ENCODE measurements around the gene ALDH1L1. TPM values are rescaled to one million over a fixed set of nuclear protein-coding genes. Genes with fewer than 3 reads are reported as not detected.

Gene ALDH1L1
- total RNA-seq, 1 experiment from 2014 or later: 0.36 TPM

DNA sequence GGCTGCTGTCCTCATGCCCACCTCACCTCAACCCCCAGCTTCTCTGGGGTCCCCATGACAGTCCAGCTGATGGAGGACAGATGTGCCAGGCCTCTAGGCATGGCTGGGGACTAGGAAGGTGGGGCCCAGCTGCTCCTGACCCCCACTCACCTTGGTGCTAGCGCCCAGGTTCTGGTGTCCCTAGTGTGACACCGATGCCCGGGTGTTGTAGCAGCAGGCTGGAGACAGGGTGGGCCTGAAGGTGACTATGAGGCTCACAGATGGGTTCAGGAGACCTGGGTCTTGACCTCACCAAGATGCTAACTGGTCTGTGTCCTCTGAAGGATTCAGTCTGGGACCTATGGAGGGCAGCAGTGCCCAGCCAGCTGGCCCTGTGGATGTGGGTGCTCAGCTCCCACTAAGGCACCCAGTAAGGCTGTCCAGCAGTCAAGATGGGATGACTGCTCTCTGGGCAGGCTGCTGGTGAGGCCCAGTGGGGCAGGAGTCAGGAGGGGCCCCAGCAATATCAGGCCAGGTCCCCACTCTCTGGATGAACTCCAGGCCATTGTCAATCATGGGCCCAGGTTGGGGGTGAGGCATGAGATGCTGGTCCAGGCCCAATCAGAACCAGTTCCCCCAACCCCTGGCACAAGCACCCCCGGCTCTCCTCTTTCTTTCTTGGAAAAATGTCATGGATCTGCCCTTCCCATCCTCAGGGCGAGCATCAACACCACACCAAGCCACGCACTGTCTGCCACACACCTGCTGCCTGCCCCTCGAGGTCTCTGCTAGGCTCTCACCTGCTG is 33.0 kb downstream of the ALDH1L1 start:
- TF ChIP-seq, protein P1, sequence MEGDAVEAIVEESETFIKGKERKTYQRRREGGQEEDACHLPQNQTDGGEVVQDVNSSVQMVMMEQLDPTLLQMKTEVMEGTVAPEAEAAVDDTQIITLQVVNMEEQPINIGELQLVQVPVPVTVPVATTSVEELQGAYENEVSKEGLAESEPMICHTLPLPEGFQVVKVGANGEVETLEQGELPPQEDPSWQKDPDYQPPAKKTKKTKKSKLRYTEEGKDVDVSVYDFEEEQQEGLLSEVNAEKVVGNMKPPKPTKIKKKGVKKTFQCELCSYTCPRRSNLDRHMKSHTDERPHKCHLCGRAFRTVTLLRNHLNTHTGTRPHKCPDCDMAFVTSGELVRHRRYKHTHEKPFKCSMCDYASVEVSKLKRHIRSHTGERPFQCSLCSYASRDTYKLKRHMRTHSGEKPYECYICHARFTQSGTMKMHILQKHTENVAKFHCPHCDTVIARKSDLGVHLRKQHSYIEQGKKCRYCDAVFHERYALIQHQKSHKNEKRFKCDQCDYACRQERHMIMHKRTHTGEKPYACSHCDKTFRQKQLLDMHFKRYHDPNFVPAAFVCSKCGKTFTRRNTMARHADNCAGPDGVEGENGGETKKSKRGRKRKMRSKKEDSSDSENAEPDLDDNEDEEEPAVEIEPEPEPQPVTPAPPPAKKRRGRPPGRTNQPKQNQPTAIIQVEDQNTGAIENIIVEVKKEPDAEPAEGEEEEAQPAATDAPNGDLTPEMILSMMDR (IDR thresholded peaks at IDR 0.05): no peak
- TF ChIP-seq, protein P2, sequence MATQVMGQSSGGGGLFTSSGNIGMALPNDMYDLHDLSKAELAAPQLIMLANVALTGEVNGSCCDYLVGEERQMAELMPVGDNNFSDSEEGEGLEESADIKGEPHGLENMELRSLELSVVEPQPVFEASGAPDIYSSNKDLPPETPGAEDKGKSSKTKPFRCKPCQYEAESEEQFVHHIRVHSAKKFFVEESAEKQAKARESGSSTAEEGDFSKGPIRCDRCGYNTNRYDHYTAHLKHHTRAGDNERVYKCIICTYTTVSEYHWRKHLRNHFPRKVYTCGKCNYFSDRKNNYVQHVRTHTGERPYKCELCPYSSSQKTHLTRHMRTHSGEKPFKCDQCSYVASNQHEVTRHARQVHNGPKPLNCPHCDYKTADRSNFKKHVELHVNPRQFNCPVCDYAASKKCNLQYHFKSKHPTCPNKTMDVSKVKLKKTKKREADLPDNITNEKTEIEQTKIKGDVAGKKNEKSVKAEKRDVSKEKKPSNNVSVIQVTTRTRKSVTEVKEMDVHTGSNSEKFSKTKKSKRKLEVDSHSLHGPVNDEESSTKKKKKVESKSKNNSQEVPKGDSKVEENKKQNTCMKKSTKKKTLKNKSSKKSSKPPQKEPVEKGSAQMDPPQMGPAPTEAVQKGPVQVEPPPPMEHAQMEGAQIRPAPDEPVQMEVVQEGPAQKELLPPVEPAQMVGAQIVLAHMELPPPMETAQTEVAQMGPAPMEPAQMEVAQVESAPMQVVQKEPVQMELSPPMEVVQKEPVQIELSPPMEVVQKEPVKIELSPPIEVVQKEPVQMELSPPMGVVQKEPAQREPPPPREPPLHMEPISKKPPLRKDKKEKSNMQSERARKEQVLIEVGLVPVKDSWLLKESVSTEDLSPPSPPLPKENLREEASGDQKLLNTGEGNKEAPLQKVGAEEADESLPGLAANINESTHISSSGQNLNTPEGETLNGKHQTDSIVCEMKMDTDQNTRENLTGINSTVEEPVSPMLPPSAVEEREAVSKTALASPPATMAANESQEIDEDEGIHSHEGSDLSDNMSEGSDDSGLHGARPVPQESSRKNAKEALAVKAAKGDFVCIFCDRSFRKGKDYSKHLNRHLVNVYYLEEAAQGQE (IDR thresholded peaks at IDR 0.05; ENCODE audit: insufficient read depth in 1 of 2, low read depth in 2 of 2, low read length in 1 of 2): no peak
- no peak for TF ChIP-seq SIN3A (IDR thresholded peaks at IDR 0.05; ENCODE audit: borderline replicate concordance, insufficient read depth, low read depth, low read length)
- DNase-seq (ENCODE audit: low read depth, low spot score) (no peak), ATAC-seq (no peak)
- ChIA-PET CTCF (no interaction called here), POLR2A (no interaction called here)
- no peak overlapping the region for H3K4me3 ChIP-seq (ENCODE audit: low read depth in 2 of 2, low read length in 2 of 2)
- H3K9me3 ChIP-seq (ENCODE audit: control insufficient read depth, insufficient read depth, low read depth, low read length): no peaks in the 10 kb centered on the region
- H3K27me3 ChIP-seq (ENCODE audit: control insufficient read depth, insufficient read depth, low read length): peaks cover 20% of the 10 kb centered on the region
- H3K36me3 ChIP-seq (ENCODE audit: control insufficient read depth, insufficient read depth, low read length): no peaks in the 10 kb centered on the region
- in situ Hi-C loops (cut with HindIII; ENCODE audit: low pct_unique_long_range_greater_than_20kb, low sequenced_read_pairs) (no loop called here), intact Hi-C loops (cut with micrococcal nuclease; ENCODE audit: unreplicated experiment) (no loop called here)
- no peaks in the 10 kb centered on the region for H3K4me1 ChIP-seq (ENCODE audit: control insufficient read depth, insufficient read depth, low read length)
- no TSS peak for BruUV-seq (replicated peaks)
- no peak overlapping the region for H3K27ac ChIP-seq (ENCODE audit: low read length)

- no peaks in the 10 kb centered on the region for H3K36me3 ChIP-seq (ENCODE audit: control insufficient read depth, insufficient read depth, low read length)
- no peak for ATAC-seq
- BruUV-seq (replicated peaks): no TSS peak
- CTCF ChIA-PET: no interaction called here
- H3K9me3 ChIP-seq (ENCODE audit: control insufficient read depth, insufficient read depth, low read depth, low read length): no peaks in the 10 kb centered on the region
- TF ChIP-seq, protein P1 (IDR thresholded peaks at IDR 0.05): no peak
- TF ChIP-seq, protein P2 (IDR thresholded peaks at IDR 0.05; ENCODE audit: insufficient read depth in 1 of 2, low read depth in 2 of 2, low read length in 1 of 2): no peak
- TF ChIP-seq TCF7L2 (IDR thresholded peaks at IDR 0.05; ENCODE audit: low read depth, low read length) (no peak), POLR2AphosphoS5 (IDR thresholded peaks at IDR 0.05; ENCODE audit: low read depth, low read length) (no peak), SIN3A (IDR thresholded peaks at IDR 0.05; ENCODE audit: borderline replicate concordance, insufficient read depth, low read depth, low read length) (no peak)
- no peaks in the 10 kb centered on the region for H3K4me1 ChIP-seq (ENCODE audit: control insufficient read depth, insufficient read depth, low read length)
- intact Hi-C loops (cut with micrococcal nuclease; ENCODE audit: unreplicated experiment): no loop called here
- POLR2A ChIA-PET: no interaction called here
- in situ Hi-C loops (cut with HindIII; ENCODE audit: low pct_unique_long_range_greater_than_20kb, low sequenced_read_pairs): no loop called here
- H3K27ac ChIP-seq (ENCODE audit: low read length): no peak overlapping the region
- peaks cover 25% of the 10 kb centered on the region for H3K27me3 ChIP-seq (ENCODE audit: control insufficient read depth, insufficient read depth, low read length)
- H3K4me3 ChIP-seq (ENCODE audit: low read depth in 2 of 2, low read length in 2 of 2): no peak overlapping the region
- DNase-seq (ENCODE audit: low read depth, low spot score): no peak
Observed at GRCh38 chr3:126146525-126147146, 33.8 kb downstream of the ALDH1L1 start.
